Caco-2 (cell line): ENCODE measurements around the gene CTXND1. TPM values are rescaled to one million over a fixed set of nuclear protein-coding genes. Genes with fewer than 3 reads are reported as not detected.

ENCODE experiments used
- BruUV-seq: library from RNA; stranded (reverse); fragments of 400-500 nt; replicated peaks from 2 replicates; lab custom pipeline; 2021; lab: Mats Ljungman, UMichigan
- CTCF ChIA-PET: fragments of 300-600 bp; sonication (Branson Sonifier 250); formaldehyde crosslinking; loops from one replicate; lab custom pipeline; 2022; ENCODE audit warnings: antibody characterized with exemption; lab: Charles Lee
- POLR2A ChIA-PET: fragments of 300-600 bp; sonication (Branson Sonifier 250); formaldehyde crosslinking; loops from one replicate; lab custom pipeline; 2022; ENCODE audit warnings: antibody characterized with exemption; lab: Charles Lee
- DNase-seq, 2 experiments: peaks; one replicate each; pipeline versions ENCODE4 v3.0.0 to v3.0.0-alpha.2; 2020 to 2022
- H3K27me3 ChIP-seq: replicated peaks from 2 replicates; pipeline ENCODE4 v1.6.0; 2011; ENCODE audit warnings: low read length; ENCODE audit not compliant: control insufficient read depth, insufficient read depth
- H3K36me3 ChIP-seq: 2 replicates; pipeline ENCODE4 v1.5.1; 2011; ENCODE audit warnings: low read length; ENCODE audit not compliant: control insufficient read depth, insufficient read depth
- H3K4me1 ChIP-seq: fragments of 250-450 bp; sonication (Bioruptor Pico); 2 replicates; pipeline ENCODE4 v1.5.1; 2020; ENCODE audit warnings: mild to moderate bottlenecking
- H3K4me3 ChIP-seq: 2 replicates; pipeline ENCODE4 v1.5.1; 2011; ENCODE audit warnings: low read depth, mild to moderate bottlenecking, control low read depth, low read length
- H3K9me3 ChIP-seq: fragments of 250-450 bp; sonication (Bioruptor Pico); 2 replicates; pipeline ENCODE4 v1.5.1; 2020; ENCODE audit warnings: mild to moderate bottlenecking, moderate library complexity
- H3K27ac Mint-ChIP-seq: one replicate; pipeline ENCODE4 v1.8.0; 2022; ENCODE audit warnings: mixed read lengths; ENCODE audit not compliant: unreplicated experiment
- H3K27me3 Mint-ChIP-seq: one replicate; pipeline ENCODE4 v1.8.0; 2022; ENCODE audit warnings: mixed read lengths; ENCODE audit not compliant: insufficient read depth, unreplicated experiment
- H3K36me3 Mint-ChIP-seq: one replicate; pipeline ENCODE4 v1.8.0; 2022; ENCODE audit warnings: mild to moderate bottlenecking, mixed read lengths; ENCODE audit not compliant: insufficient read depth, unreplicated experiment
- H3K4me1 Mint-ChIP-seq: one replicate; pipeline ENCODE4 v1.8.0; 2022; ENCODE audit warnings: low read depth, mixed read lengths; ENCODE audit not compliant: unreplicated experiment
- H3K4me3 Mint-ChIP-seq: one replicate; pipeline ENCODE4 v1.8.0; 2022; ENCODE audit warnings: mild to moderate bottlenecking, moderate library complexity, mixed read lengths; ENCODE audit not compliant: unreplicated experiment
- H3K9me3 Mint-ChIP-seq: one replicate; pipeline ENCODE4 v1.8.0; 2022; ENCODE audit warnings: mixed read lengths; ENCODE audit not compliant: unreplicated experiment
- CTCF ChIP-seq, 2 experiments: fragments of 200-600 bp in 1 of 2; IDR thresholded peaks; 1 replicate in 1 of 2; 2 replicates in 1 of 2; pipeline versions ENCODE4 v1.5.1 to v1.8.0; 2011 to 2022; ENCODE audit warnings: antibody characterized with exemption in 1 of 2, control low read depth in 1 of 2, inconsistent platforms in 1 of 2, low read depth in 1 of 2, low read length in 1 of 2, mild to moderate bottlenecking in 1 of 2, moderate library complexity in 1 of 2; ENCODE audit not compliant: insufficient read depth in 1 of 2, severe bottlenecking in 1 of 2, unreplicated experiment in 1 of 2
- intact Hi-C: fragments of 100-400 bp; cut with micrococcal nuclease; formaldehyde crosslinking; loops from one replicate; pipeline ENCODE4 v1.10.0; 2022; ENCODE audit not compliant: unreplicated experiment
- total RNA-seq: library from RNA; stranded (reverse); gene quantifications from 2 replicates; pipeline ENCODE4 v1.2.3, GENCODE V29; 2022

CTXND1 gene
- total RNA-seq, 1 experiment from 2014 or later, result 0.05 TPM

- Mint-ChIP-seq H3K4me3 (no peak overlapping the region), H3K27ac (no peak overlapping the region), H3K9me3 (no peaks in the 10 kb centered on the region), H3K36me3 (no peaks in the 10 kb centered on the region), H3K4me1 (no peaks in the 10 kb centered on the region), H3K27me3 (no peaks in the 10 kb centered on the region)
- H3K36me3 ChIP-seq, result no peaks in the 10 kb centered on the region; the same call in 1 of the 2 replicates
- intact Hi-C loops, result no loop called here
- H3K27me3 ChIP-seq, result no peaks in the 10 kb centered on the region
- DNase-seq, result no peak
- no peak for TF ChIP-seq CTCF (IDR thresholded peaks at IDR 0.05; ENCODE audit: insufficient read depth in 1 of 2, low read depth in 1 of 2, low read length in 1 of 2, severe bottlenecking in 1 of 2, unreplicated experiment in 1 of 2)
- no peaks in the 10 kb centered on the region for H3K9me3 ChIP-seq
- no peaks in the 10 kb centered on the region for H3K4me1 ChIP-seq
- no TSS peak for BruUV-seq
- CTCF ChIA-PET, result no interaction called here
- H3K4me3 ChIP-seq, result no peak overlapping the region
- POLR2A ChIA-PET, result no interaction called here
Observed at GRCh38 chr15:80180468-80180867, 71.5 kb downstream of the CTXND1 start.

GRCh38 chr15:80179935-80180334, 72.1 kb downstream of the CTXND1 start:
- H3K36me3 Mint-ChIP-seq, result no peaks in the 10 kb centered on the region

GRCh38 chr15:80179025-80179759, 72.8 kb downstream of the CTXND1 start:
- no peak for TF ChIP-seq CTCF (IDR thresholded peaks at IDR 0.05; ENCODE audit: insufficient read depth in 1 of 2, low read depth in 1 of 2, low read length in 1 of 2, severe bottlenecking in 1 of 2, unreplicated experiment in 1 of 2)
- H3K27ac Mint-ChIP-seq, result no peak overlapping the region
- no peaks in the 10 kb centered on the region for H3K36me3 Mint-ChIP-seq
- CTCF ChIA-PET, result no interaction called here
- no peaks in the 10 kb centered on the region for H3K9me3 ChIP-seq
- H3K4me1 ChIP-seq, result no peaks in the 10 kb centered on the region
- intact Hi-C loops, result loop anchor here (10.0 kb wide), 1 partner anchor 184 kb away; no protein-coding TSS in a partner anchor
- H3K36me3 ChIP-seq, result no peaks in the 10 kb centered on the region; the same call in 1 of the 2 replicates
- no peak overlapping the region for H3K4me3 Mint-ChIP-seq
- H3K27me3 Mint-ChIP-seq, result no peaks in the 10 kb centered on the region
- POLR2A ChIA-PET, result no interaction called here
- no peaks in the 10 kb centered on the region for H3K9me3 Mint-ChIP-seq
- H3K4me1 Mint-ChIP-seq, result no peaks in the 10 kb centered on the region
- DNase-seq, result no peak
- no peak overlapping the region for H3K4me3 ChIP-seq
- no peaks in the 10 kb centered on the region for H3K27me3 ChIP-seq
- BruUV-seq, result no TSS peak

More at GRCh38 chr15:80179935-80180334, 72.1 kb downstream of the CTXND1 start:
- CTCF ChIA-PET, result no interaction called here
- DNase-seq, result no peak
- POLR2A ChIA-PET, result no interaction called here
- Mint-ChIP-seq H3K27ac (no peak overlapping the region), H3K9me3 (no peaks in the 10 kb centered on the region), H3K4me1 (no peaks in the 10 kb centered on the region), H3K27me3 (no peaks in the 10 kb centered on the region), H3K4me3 (no peak overlapping the region)
- TF ChIP-seq CTCF (IDR thresholded peaks at IDR 0.05; ENCODE audit: insufficient read depth in 1 of 2, low read depth in 1 of 2, low read length in 1 of 2, severe bottlenecking in 1 of 2, unreplicated experiment in 1 of 2), result no peak
- Histone ChIP-seq H3K9me3 (no peaks in the 10 kb centered on the region), H3K4me3 (no peak overlapping the region), H3K4me1 (no peaks in the 10 kb centered on the region), H3K27me3 (no peaks in the 10 kb centered on the region), H3K36me3 (no peaks in the 10 kb centered on the region; the same call in 1 of the 2 replicates)
- intact Hi-C loops, result loop anchor here (10.0 kb wide), 1 partner anchor 185 kb away; no protein-coding TSS in a partner anchor
- no TSS peak for BruUV-seq
